Stimulated activated CD8-positive, alpha-beta memory T cell treated with anti-CD3 and anti-CD28 coated beads, Interleukin-12 subunit alpha, Interleukin-12 subunit beta, amount 100 ng/mL, for 4 hours (primary cell): ENCODE data around the gene SMIM13.
"Not testable (repeated sequence)": the region's sequence is repeated elsewhere in the genome, so short reads cannot be mapped to it uniquely, and the experiment has no call there.

Experiments used
- DNase-seq: peaks from one replicate; pipeline ENCODE4 v3.0.0-alpha.2; 2020; ENCODE audit warnings: low read depth

SMIM13 gene

DNA sequence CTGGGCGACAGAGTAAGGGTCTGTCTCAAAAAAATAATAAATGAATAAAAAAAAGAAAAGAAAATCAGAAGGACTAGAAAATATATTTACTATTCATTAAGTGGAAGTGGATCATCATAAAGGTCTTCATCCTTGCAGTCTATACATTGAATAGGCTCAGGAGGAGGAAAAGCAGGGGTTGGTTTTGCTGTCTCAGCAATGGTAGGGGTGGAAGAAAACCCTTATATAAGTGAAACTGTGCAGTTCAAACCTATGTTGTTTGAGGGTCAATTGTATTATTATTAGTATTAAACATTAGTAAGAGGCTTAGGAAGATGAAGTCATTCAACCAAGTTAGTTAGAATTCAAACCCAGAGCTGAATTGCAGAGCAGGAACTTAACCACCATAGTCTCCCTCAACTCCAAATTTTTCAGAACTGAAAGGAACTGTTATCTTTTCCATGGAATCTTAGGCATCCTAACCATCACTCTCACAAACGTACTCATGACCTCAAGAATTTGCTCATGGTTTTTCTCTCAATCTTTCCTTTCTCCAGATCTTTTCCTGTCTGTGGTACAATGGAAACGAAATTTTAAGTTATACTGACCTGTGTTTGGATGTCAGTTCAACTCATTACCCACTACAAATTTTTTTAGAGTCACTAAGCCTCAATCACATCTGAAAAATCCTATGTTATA is 7.7 kb upstream of the SMIM13 start:
- DNase-seq, result no peak

DNA sequence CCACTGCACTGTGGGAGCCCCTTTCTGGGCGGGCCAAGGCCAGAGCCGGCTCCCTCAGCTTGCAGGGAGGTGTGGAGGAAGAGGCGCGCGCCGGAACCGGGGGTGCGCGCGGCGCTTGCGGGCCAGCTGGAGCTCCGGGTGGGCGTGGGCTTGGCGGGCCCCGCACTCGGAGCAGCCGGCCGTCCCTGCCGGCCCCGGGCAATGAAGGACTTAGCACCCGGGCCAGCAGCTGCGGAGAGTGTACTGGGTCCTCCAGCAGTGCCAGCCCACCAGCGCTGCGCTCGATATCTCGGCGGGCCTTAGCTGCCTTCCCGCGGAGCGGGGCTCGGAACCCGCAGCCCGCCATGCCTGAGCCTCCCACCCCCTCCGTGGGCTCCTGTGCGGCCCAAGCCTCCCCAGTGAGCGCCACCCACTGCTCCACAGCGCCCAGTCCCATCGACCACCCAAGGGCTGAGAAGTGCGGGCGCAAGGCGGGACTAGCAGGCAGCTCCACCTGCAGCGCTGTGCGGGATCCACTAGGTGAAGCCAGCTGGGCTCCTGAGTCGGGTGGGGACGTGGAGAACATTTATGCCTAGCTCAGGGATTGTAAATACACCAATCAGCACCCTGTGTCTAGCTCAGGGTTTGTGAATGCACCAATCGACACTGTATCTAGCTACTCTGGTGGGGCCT is 6.4 kb upstream of the SMIM13 start:
- DNase-seq, result not testable (repeated sequence)

DNA sequence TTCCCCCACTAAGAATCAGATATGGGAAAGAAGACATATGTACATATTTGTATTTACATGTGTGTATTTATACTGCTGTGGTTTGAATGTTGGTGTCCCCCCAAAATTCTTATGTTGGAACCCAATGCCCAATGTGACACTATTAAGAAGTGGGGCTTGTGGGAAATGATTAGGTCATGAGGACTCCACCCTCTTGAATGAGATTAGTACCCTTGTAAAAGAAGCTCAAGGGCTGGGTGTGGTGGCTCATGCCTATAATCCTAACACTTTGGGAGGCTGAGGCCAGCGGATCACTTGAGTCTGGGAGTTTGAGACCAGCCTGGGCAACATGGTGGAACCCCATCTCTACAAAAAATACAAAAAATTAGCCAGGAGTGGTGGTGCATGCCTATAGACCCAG is 3.9 kb upstream of the SMIM13 start:
- DNase-seq, result no peak

DNA sequence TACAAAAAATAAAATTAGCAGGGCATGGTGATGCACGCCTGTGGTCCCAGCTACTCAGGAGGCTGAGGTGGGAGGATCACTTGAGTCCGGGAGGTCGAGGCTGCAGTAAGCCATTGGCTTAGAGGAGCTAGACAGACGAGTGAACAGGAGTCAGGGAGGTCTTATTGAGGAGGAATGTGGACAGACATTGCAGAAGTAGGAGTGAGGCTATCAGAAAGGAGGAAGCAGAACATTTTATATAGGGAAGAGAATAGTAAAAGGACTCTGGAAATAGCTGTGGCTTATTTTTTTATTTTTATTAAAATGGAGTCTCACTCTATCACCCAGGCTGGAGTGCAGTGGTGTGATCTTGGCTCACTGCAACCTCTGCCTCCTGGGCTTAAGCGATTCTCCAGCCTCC is 2.5 kb upstream of the SMIM13 start:
- DNase-seq, result not testable (repeated sequence)

DNA sequence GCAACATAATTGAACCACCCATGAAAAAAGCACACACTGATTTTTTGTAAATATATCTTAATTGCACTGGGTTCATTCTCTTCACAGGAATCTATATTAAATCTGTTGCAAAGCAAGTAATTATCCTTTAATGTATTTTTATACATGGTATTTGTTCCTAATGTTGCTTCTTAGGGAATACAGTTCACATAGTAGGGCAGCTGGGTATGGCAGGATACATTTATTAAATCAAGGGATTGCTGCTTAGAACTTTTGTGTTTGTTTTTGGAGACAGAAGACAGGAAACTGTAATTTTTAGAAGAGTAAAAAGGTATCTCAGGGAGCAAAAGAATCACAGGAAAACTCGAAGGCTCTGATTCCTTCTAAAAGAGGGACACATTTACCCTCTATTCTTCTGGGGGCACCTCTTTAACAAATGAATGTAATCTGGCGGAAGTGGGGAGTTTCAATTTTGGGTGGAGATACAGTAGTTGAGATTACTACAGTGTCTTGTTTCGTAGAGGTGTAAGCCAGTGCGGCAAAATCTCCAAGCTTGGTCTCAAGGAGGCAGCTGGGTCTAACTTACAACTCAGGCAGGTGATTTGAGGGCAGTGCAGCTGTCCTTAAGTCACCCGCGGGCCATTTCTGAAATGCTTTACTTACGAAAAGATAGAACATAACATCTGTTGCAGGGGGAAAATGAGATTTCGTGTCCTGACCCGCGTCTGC is 812 bp upstream of the SMIM13 start:
- DNase-seq, result no peak

DNA sequence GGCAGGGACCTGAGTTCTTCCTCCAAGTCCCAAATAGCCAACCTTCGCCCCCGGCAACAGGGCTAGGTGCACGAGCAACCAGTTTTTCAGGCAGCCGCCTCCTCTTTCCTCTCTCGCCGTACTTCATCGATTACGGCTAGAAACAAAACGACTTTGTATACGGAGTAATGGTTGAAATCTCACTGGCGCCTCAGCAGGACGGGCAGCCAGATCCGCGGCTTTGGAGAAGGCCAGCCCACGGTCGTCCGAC is 333 bp upstream of the SMIM13 start:
- DNase-seq, result no peak

DNA sequence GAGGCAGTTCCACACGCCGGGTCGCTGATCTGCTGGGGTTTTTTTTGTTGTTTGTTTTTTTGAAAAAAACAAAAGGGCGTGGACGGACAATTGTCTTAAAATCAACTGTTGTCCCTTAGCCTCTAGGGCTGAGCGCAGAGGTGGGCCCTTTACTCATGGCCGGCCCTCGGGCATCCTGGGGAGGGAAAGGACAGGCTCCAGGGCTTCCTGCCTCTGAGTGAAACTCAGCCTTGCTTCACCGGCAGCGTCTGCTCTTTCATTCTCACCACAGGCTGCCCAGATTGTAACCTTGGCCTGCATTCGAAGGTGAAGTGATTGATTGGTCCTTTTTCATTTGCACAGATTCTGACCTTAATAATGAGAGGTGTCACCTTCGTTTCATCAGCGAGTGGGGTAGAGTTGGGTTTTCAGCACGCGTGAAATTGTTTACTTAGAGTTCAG is 797 bp downstream of the SMIM13 start:
- DNase-seq, result no peak

DNA sequence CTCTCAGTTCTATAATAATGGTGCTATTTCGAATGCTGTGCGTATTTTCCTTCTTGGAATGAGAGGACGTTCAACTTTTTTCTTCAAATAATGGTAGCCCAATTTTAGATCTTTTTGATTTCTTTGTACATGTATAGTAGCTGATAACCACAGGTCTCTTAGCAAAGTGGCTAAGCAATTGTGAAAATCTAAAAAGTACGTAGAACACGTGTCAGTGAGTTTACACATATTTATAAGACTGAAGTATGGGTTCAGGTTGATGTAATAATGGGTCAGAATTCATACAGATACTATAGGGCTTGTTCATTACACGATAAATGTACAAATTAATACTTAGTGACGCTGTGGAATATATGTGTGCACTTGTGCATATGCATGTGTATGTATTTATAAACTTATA is 1.3 kb downstream of the SMIM13 start:
- DNase-seq, result no peak

DNA sequence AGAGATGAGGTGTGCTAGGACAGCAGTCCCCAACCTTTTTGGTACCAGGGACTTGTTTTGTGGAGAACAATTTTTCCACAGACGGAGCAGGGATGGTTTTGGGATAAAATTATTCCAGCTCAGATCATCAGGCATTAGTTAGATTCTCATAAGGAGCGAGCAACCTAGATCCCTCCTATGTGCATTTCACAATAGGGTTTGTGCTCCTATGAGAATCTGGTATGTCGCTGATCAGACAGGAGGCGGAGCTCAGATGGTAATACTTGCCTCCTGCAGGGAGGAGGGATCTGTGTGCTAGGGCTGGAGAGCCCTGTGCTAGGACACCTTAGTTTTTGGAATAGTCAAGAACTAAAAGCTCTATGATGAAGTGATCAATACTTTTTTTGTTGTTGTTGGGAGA is 2.5 kb downstream of the SMIM13 start:
- DNase-seq, result no peak

DNA sequence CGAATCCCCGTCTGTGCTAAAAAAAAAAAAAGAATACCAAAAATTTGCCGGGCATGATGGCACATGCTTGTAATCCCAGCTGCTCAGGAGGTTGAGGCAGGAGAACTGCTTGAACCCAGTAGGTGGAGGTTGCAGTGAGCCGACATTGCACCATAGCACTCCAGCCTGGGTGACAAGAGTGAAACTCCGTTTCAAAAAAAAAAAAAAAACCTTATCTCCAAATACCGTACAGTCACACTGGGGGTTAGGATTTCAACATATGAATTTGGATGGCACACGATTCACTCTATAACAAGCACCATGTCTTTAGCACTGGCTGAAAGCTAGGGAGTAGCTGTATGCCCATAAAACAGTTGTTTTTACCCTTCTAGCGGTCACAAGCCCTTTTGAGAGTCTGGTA is 3.8 kb downstream of the SMIM13 start:
- DNase-seq, result no peak

DNA sequence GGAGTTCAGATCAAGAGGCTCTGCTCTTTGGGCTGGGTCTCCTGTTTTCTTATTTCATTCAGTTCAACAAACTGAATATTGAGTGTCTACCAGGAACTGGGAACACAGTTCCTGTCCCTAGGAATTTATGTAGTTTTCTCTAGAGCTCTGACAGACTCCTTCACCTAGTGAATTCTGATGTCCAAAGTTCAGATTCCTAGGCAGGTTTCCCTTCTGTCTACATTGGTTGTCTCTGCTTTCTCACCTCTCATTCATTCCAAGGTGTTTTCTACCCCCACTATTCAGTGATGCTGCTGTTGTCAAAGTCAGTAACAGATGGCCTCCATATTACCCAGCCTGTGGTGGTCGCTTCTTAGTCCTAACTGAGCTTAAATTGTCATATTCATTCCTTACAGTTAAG is 4.4 kb downstream of the SMIM13 start:
- DNase-seq, result no peak

DNA sequence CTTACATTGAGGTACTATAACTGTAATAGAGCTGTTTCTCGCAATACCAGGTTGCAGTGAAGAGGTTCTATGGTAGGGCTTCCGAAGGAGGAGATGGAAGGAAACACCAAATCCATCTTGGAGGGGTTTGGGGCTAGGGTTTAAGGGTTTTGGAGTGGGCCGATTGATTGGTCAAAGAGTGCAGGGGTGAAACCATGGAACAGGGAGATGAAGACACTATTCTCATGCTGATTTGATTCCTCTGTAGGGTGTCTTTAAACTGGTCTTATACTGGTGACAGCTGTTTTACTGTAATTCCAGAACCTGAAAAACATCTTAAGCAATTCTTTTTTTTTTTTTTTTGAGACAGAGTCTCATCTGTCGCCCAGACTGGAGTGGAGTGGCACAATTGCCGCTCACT is 7.8 kb downstream of the SMIM13 start:
- no peak for DNase-seq

DNA sequence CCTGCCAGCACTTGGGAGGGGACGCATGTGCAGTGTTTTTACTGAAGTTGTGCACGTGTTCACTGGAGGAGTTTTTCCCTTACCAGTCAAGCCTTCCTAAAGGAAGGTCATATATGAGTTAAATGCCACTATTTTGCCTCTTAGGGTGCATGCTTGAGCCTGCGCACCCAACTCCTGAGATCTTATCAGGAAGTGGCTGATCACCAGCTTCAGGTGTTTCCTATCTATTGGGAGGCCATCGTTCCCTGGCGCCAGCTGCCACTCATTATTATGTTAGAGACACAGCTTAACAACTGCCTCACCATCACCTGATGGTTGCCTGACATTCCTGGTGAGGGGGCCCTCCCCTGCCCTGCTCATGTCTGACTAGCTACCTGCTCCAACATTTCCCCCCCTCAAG is 9.4 kb downstream of the SMIM13 start:
- no peak for DNase-seq

DNA sequence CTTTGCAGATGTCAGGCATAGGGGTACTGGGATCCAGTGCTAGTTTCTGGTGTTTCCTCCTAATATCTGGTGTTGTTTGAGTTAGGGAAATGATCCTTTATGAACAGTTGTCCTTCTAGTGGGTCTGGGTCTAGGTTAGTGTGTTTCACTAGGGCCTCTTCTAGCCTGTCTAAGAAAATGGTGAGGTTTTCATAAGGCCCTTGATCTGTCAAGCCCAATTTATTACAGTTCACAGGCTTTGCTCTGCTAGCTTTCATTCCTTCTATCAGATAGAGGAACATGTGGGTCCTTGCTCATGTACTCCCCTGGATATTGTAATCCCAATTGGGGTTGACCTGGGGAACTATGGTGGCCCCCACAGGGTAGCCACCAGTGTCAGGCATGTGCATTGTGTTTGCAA is 15.1 kb downstream of the SMIM13 start:
- DNase-seq, result no peak

DNA sequence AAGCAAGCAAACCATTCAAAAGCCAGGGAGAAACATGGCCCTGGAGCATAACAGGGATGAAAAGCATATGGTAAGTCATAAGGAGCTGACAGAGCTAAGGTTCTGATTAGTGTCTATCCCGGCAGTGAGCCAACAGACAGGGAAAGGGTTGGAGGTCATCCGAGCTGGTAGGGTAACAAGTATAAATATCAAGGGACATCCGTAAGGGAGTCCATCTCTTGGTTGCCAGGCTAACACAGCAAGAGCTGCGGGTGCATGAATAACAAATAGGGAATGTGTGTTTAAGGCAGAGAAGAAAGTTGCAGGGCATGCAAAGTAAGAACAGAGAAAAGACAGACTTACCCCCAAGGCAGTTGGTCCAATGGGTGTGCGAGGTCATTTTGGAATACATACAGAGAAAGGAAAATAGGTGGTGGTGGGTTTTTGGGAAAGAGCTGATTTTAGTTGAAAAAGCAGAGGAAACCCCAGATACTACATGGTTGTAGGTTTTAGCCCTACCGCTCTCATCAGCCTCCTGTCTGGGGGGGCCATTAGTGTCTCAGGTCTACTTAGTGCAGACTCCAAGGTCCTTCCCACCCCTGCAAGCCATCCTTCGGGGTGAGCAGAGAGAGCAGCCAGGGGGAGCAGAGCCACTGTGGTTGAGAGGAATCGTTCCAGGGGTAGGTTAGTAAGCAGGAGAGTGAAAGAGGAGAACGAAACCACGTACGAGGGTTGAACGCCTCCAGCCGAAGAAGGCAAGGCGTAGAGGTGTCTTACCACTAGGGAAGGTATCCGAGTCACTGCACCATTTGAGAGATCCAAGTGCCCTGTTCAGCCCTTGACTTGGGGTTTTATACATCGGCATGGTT is 17.5 kb downstream of the SMIM13 start, which contains the start of gene ERVFRD-1:
Gene ERVFRD-1 (minus strand): TSS at position 805 of the 848 bp plus-strand sequence. CDS start 6,415 bp downstream, outside the sequence.
- no peak for DNase-seq

DNA sequence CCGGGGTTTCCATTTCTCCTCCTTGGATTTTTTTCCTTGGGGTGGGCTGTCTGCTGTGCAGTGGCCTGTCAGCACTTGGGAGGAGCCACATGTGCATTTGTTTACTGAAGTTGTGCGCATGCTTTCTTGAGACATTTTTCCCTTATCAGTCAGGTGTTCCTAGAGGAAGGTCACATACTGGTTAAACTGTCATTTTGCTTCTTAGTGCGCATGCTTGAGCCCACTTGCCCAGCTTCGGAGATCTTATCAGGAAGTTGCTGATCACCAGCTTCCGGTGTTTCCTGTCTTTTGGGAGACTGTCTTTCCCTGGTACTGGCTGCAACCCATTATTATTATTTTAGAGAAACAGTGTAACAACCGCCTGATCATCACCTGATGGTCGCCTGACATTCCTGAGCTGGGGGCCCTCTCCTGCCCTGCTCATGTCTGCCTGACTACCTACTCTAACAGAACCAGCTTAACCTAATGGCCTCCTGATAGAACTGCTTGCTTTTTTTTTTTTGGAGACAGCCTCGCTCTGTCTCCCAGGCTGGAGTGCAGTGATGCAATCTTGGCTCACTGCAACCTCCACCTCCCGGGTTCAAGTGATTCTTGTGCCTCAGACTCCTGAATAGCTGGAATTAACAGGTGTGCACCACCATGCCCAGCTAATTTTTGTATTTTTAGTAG is 18.3 kb downstream of the SMIM13 start:
- no peak for DNase-seq

DNA sequence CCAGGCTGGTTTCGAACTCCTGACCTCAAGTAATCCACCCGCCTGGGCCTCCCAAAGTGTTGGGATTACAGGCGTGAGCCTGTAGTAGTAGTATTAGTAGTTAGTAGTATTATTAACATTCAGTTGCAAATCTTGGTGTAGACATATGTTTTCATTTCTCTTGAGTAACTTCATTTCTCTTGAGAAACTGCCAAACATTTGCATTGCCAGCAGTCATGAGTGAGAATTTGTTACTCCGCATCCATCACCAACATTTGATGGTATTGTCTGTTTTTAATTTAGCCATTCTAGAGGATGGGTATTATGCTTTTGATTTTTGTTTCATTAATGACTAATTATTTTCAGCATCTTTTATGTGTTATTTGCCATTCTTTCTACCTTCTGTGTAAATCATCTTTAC is 19.4 kb downstream of the SMIM13 start:
- DNase-seq, result no peak

DNA sequence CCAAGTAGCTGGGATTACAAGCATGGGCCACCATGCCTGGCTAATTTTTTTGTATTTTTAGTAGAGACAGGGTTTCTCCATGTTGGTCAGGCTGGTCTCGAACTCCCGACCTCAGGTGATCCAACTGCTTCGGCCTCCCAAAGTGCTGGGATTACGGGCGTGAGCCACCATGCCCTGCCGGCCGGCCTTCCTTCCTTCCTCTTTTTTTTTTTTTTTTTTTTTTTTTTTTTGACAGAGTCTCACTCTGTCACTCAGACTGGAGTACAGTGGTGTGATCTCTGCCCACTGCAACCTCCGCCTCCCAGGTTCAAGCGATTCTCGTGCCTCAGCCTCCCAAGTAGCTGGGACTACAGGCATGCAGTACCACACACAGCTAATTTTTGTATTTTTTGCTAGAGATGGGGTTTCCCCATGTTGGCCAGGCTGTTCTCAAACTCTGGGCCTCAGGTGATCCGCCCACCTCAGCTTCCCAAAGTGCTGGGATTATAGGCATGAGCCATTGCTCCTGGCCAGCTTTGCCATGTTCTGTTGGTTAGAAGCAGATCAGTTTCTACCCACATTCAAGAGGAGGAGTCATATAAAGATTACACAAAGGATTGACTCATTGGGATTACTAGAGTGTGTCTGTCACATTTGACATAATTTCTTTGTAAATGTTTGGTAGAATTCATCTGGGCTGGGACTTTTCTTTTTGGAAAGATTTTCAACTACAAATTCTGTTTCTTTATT is 22.3 kb downstream of the SMIM13 start:
- DNase-seq, result not testable (repeated sequence)

DNA sequence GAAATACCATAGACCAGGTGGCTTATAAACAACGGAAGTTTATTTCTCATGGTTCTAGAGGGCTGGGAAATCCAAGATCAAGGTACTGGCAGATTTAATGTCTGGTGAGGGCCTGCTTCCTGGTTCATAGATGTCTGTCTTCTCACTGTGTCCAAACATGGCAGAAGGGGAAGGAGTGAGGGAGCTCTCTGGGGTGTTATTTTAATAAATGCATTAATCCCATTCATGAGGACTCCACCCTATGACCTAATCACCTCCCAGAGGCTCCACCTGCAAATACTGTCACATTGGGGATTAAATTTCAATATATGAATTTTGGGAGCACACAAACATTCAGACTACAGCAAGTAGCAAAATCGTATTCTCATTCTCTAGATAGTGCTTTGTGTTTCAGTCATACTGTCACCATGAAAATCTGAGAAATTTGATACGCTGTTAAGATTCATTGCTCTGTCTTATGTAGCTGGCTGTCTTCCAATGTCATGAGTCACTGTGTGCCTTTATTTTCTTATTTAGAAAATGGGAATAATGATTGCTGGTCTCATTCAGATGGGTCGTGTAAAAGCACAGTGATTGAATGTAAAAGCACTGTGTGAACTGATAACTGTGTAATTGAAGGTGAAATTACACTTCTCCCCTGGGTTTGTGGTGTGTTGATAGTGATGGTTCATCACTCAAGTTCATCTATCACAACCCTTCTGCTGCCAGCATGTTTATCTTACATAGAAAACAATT is 26.8 kb downstream of the SMIM13 start:
- DNase-seq, result no peak

DNA sequence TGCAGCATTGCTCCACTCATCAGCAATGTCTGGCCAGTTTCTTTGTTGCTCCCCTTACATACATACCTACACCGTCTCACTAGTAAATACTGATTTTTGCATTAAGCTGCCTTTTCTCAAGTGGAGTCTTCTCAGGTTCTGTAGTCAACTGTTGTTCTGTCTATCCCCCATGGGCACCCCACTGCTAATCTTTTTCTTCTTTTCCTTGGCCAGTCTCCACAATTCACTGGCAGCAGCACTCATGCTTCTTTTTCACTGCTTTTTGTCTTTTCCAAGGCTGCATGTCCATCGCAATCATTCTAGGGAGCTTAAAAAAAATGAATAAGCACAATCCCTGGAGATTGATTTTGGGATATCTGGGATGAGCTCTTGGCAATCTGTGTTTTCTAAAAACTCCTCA is 28.2 kb downstream of the SMIM13 start:
- no peak for DNase-seq

DNA sequence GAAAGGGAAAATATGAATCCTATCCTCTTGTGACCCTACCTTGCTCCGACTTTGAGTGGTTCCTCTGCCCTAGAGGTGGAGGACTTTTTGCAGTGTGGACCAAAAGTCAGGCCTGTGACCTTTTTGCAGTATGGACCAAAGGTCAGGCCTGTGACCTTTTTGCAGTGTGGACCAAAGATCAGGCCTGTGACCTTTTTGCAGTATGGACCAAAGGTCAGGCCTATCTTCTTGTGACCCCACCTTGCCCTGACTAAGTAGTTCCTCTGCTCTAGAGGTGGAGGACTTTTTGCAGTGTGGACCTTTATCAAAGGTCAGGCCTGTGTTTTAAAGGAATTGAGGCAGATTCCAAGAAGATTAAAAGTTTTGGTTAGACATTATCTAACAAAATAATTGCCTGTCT is 28.7 kb downstream of the SMIM13 start:
- no peak for DNase-seq
